Right renal pelvis (tissue), 4 donors: ENCODE measurements around the gene SEMA5B. TPM values are rescaled to one million over a fixed set of nuclear protein-coding genes. Genes with fewer than 3 reads are reported as not detected.

Experiments used
- DNase-seq, 4 donors: peaks; one replicate each; pipeline ENCODE4 v3.0.0-alpha.2; 2013; ENCODE audit warnings: low read depth in 4 of 4, low spot score in 3 of 4, missing footprints in 1 of 4
- polyA plus RNA-seq, 4 donors: library from polyadenylated mRNA; unstranded; fragments of 120-200 nt; gene quantifications; one replicate each; pipeline ENCODE4 v1.2.1, GENCODE V29; 2013; ENCODE audit not compliant: insufficient read length in 4 of 4

SEMA5B gene
- polyA plus RNA-seq, 4 donors, result 22.3 to 28.5 (median 26.4) TPM

DNA sequence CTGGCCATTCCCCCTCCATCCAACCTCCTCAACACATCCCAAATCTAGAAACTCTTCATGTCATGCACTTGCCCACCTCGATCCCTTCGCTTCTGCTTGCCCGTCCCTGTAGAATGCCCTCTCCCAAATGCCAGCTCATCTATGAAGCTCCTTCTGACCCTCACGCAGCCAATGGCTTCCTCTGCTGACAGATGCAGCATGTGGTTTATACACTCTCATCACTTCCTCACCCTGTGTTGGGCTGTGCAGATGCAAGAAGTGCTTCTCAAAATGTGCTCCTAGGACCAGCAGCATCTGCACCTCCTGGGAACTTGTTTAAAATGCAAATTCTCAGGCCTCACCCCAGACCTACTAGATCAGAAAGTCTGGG lies 51.7 kb downstream of the SEMA5B start:
- no peak for DNase-seq

DNA sequence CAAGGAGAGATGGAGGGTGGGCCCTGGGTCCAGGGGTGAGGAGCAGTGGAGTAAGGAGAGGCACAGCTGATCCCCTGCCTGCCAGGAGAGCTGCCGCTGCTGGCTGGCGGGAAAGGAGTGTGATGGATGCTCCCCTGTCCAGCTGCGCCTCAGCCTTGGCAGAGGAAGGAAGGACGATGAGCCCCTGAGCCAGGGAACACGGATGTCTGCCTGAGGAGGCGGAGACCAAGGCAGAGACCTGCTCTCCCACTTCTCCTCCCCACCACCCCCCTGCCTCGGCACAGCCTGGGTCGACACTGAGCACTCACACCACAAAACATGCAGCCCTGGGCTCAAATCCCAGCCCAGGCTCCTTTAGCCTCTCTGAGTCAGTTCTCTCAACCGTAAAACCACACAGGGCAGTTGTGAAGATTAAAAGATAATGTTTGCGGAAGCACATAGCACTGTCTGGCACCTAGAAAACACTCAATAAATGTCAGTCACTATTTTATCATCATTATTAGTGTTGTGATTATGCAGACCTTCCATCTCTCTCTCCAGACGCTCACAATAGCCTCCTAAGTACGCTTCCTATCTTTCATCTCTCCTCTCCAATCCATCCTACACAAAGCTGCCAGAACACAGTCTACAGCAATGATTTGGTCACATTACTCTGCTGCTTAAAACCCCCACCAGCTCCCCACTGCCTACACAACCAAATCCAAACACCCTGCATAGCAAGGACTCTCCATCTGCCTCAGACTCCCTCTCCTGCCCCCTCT lies 52.2 kb downstream of the SEMA5B start:
- no peak for DNase-seq

DNA sequence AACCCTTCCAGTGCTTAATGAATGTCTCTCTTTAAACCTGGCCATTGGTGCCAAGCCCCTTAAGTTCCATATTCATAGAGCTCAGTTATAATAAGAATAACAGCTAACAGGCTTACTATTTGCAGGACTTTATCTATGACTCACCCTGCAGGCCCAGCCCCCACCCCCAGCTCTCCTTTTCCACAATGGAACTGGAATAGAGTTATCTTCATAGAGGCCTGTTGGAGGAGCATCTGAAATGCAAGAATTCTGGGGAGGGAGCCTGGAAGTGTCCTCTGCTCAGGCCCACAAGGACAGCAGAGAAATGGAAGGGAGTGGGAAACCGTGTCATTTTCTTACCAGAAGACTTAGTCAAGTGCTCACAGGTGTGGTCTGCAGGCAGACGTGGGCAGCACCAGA lies 52.8 kb downstream of the SEMA5B start:
- DNase-seq, result no peak

DNA sequence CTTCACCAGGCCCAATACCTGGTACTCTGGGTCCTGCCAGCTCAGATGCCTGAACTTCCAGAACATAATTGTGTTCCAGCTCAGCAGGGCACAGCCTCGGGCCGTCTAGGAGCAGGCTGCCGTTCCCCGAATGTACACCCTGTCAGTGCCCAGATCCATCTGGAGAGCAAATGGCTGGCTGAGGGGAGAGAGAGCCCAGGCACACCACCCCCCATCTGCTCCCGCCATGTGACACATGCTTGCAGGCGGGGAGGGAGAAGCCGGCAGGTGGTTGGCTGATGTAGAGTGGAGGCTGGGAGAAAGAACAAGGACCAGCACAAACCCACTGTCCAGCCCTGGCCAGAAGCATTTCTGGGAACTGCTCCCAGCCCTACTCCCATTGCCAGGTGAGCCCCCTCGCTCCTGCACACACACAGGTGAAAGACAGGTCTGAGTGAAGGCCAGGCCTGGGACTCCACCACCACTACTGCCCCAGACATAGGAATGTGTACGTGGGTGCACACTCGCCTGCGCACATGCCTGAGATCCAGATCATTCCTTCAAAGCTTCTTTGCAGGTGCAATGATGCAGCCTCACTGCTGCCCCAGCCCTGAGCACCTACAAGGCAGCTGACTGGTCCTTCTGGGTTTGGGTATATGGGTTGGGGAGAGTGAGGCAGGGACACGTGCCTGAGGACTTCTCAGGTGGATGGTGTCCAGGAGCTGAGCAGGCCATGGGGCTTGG lies 53.5 kb downstream of the SEMA5B start:
- DNase-seq, result no peak

DNA sequence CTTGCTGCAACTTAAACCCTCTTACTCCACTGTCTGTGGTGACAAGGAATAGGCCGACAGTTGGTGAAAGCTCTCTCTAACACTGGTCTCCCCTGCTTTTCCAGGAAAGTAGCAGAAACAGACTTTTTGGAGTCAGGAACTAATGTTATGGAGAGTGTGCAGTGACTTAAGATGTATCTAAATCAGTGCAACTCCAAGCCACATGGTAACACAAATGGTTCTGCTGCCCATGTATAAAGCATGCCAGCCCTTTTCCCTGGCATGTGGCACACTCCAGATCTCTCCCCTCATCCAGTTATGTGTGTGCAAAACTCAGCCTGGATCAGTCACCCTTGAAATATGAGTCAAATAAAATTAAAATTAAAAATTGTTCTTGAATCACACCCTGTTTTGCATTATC lies 55.4 kb downstream of the SEMA5B start:
- DNase-seq, result no peak

DNA sequence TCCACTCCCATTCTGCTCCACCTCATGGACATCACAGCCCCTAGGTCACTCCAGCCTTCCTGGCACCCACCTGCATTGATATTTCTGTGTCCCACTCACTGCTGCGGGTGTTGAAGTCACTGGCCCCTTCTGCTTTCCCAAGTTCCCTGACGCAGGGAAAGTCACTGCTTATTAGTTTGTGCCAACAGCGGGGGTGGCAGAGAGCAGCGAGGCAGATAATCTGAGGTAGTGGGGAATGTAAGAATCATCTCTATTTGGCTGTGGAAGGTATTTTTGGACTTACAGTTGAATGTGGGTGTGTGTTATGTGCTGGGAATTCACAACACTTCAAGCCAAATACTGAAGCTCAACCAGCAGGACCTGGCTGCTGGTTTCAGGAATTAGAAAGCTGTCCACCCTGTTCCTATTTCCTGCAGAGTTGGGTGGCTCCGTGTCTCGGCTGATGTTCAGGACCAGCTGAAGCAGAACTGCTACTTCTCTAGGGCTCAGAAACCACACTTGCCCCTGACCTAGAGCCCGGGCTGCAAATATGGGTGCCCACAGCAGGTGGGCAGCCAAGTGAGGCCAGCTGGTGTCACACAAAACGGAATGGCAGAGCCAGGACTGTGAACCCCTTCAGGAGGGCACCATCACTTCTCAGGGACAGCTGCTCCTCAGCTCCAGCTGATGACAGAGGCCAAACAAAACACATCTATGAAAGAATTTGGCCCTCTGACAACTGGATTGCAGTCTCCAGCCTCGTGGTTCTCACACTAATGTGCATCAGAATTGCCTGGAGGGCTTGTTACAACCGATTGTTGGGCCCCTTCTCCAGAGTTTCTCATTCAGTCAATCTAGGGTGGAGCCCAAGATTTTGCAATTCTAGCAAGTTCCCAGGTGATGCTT lies 57.7 kb downstream of the SEMA5B start:
- no peak for DNase-seq

DNA sequence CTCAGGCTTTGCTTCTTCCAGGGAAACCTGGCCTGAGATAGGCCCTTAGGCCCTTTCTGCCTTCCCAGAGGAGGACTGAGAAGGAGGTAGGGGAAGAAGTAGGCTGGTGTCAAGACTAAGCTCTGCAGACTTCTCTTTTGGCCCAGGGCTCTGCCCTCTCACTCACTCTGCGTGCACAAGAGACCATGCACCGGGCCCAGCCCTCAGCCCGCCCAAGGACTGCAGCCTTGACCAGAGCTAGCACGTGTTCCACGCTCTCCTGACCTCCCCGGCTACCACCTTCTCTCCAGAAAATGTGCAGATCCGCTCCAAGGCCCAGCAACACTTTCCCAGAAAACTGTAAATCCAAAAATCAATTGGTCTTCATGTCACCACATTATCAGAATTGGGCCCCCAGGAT lies 59.8 kb downstream of the SEMA5B start:
- no peak for DNase-seq

DNA sequence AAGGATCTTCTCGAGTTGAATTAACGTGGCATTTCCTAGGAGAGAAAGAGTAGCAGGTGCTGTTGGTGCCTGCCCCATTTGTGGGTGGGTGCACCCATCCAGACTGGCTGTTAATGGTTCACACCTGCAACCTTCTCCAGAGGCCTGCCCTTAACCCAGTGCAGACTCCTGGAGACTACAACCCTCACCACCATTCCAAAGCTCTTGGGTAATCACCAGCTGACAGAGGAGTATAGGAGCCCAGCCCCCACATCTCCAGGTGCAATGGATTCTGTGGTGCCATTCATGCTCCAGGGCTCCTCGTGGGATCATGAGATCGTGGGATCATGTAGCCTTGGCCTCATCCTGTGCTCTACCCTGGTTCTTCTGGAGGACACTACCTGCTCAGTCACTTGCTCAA lies 60.2 kb downstream of the SEMA5B start:
- no peak for DNase-seq

DNA sequence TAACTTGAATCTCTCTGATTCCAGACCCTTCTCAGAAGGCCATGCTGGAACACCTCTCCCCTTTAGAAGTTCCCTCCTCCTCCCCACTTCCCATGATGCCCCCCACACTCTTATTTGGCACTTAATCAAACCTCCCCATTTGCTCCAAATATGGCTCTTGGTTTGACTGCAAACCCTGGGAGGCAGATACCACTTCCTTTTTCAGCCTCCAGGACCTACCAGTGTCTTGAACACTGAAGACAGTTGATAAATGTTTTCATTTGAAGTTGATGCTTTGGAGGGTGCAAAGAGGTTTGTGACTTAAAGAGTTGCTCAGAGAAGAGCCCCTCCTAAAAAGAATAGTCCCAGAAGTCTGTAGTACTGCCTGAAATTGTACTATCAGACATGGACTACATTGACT lies 61.5 kb downstream of the SEMA5B start:
- DNase-seq, result no peak

DNA sequence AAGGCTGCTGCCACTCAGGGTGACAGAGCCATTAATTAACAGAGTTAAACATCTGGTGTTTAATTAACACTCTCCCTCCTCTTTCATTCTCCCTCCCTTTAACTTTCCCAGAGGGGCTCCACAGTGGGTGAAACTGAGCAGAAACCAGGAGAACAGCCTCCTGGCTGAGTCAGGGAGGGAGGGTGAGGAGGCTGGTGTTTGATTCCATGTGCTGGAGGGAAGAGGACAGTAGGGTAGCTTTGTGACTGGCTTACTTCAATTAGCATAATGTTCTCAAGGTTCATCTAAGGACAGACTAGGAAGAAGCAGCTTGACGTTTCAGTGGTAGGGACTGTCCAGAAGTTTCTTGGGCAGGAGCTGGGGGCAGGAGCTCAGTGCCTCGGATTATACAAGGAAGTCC lies 62.8 kb downstream of the SEMA5B start:
- DNase-seq, result no peak

DNA sequence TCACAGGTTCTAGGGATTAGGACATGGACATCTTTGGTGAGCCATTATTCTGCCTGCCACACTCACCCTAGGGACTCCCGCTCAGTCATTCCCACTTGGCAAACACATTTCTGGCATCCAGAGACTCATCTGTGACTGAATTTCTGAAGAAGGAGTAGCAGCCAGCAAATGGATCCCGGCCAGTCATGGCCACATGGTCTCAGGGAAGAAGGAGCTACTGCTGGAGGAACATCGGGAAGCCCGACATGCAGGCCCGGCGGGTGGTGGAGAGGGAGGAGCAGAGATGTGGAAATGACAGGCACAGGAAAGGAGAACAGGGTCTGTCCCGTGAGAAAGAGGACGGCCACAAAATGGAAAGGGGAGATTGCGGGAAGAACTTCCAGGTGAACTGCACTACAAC lies 65.4 kb downstream of the SEMA5B start:
- no peak for DNase-seq

DNA sequence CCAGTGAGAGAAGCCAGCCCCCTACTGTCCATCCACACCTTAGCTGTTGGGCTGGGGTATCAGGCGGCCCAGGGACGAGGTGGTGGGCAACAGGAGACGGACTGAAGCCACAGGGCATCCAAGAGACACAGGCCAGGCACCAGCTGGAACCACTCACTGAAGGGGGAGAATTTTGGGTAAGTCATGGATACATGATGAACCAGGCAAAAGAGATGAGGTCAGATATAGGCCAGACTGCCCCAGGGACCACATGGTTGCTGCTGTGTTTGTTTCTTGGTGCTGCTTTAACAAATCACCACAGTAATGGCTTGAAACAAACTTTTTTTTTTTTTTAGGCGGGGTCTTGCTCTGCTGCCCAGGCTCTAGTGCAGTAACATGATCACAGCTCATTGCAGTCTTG lies 66.4 kb downstream of the SEMA5B start:
- DNase-seq, result no peak

DNA sequence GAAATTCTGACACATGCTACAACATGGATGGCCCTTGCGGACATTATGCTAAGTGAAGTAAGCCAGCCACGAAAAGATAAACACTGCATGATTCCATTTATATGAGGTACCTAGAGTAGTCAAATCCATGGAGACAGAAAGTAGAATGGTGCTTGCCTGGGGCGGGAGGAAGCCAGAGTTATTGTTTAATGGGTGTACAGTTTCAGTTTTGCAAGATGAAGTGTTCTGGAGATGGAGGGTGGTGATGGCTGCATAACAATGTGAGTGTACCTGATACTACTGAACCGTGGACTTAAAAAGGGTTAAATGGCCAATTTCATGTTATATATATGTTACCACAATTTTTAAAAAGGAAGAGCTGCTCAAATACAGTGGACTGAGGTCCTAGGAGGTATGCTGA lies 66.9 kb downstream of the SEMA5B start:
- no peak for DNase-seq

DNA sequence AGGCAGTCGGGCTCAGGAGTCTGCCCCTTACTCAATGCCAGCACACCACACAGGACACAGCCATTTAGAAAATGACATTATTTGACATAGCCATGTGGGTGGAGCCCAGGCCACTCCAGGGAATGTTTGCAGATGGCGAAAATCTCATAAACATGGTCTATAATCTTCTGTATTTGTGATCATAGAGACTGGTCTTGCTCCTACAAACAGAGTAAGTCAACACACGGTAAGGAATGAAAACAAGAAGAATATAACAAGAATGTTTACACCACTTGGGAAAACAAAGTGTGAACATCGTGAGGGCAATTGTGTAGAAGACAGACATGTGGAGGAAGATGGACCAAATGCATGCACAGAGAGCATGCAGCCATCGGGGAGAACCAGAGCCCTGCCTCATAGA lies 68.2 kb downstream of the SEMA5B start:
- no peak for DNase-seq

DNA sequence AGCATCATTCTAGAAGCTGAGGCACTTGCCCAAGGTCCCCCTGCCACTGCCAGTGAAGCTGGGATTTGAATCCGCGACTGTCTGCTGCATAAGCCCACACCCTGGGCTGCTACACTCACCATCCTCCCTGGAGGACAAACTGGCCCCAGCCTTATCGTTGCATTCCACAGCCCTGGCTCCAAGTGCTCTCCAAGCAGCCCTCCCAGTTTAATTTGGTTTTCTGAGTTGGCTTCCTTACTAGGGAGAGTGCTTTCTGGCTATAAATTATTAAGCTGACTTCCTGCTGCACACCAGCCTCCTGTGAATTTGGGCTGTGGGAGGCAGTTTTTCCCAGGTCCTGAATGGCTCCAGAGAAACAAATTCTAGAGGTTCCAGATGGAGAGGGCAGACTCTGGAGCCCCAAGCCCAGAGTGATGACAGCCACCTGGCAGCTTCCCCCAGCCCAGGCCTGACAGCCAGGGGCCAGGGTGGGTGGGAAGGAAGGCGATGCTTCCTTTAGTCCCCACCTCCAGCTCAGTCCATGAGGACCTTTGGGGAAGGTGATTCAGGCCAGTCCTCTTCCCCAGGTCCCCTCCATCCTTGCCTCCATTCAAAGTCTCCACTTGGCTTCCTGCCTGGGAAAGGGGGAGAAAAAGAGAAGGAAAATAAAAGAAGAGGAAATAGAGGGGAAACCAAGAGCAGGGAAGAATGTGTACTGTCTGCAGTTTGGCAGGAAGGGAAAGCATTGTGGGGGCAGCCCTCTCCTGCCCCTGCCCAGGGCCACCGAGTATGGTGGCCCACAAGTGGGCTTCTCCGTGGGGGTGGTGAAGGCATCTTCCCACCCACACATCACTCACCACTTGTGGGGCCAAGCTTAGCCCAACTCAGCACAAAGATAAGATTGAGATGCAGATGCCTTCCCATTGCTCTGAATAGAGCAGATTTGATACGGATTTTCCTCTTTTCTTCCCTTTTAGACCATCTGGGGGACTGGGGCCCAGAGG lies 69.6 kb downstream of the SEMA5B start:
- no peak for DNase-seq

DNA sequence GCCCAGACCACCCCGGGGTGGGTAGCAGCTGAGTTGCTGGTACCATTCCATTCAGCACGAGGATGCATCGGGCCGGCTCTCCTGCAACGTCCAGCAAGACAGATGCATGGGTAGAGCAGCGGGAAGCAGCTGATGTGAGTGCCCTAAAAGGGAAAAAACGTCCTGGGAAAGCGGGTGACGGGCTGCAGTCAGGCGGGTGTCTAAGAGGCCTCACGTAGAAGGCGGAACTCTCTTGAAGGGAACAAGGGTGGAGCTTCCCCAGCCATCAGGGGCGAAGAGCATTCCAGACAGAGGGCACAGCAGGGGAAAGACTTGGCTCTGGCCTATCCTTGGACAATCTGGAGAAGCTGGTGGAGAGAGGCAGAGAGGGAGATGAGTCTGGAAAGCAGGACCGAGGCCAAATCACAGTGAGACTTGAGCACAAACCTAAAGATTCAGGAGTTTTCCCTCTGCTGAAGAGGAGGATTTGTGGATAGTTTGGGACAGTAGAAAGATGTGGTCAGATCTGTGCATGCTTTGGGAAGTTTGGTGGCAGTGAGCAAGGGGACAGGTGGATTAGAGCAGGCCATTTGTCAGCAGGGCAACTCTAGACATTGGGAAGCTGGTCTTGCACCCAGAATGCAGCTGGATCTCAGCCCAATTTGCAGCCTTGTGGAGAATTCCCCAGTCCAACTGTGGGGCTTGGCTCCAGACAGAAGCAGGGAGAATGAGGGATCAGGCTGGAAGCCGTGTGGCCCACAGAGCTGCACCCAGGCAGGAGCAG lies 70.7 kb downstream of the SEMA5B start:
- DNase-seq, result no peak

DNA sequence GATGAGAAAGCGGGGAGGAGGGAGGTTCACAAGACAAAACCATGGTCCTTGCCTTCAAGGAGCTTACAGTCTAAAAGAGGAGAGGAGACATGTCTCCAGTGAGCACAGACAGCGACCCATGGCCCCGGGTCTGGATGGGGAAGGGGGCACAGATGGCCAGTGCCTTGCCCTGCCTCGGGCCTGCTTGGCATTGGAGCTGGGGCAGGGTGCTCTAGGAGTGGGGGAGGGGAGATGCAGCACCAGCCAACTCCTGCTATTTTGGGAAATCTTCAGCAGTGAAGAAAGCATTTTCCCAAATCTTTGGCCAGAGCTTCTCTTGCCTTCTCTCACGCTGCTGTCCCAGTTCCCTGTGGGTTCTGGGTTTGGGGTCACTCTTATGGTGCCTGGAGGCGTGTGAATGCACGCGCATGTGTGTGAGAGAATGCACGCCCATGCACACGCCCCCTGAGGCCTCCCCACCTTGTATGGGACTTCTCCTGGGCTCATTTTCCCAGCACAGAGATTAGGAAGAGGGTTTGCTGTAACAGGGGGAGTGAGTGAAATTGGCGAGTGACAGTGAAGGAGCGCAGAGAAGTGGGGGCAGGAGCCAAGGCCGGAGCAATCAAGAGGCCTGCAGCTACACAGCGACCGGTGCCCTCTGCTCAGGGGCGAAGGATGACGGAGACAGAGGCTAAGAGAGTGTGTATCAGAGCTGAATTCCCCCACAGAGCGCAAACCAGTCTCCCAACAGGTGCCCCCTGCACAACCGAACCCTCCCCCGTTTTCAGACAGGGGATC lies 71.5 kb downstream of the SEMA5B start:
- no peak for DNase-seq

DNA sequence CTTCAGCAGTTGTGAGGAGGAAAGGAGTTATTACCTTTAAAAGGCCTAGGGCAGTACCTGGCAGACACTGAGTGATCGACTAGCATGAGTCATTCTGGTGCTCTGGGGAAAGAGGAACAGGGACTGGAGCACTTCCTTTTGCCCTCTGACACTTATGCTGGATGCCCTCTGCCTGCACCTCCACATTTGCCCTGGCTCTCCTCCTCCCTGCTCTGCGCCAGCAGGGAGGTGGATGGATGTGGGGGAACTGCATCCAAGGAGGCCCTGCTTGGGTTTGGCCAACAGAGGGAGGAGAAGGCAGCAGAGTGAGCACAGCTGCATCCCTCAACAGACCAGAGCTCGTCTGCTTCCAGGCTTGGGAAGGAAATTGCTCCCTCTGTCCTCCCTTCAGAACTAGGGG lies 75.0 kb downstream of the SEMA5B start:
- no peak for DNase-seq

DNA sequence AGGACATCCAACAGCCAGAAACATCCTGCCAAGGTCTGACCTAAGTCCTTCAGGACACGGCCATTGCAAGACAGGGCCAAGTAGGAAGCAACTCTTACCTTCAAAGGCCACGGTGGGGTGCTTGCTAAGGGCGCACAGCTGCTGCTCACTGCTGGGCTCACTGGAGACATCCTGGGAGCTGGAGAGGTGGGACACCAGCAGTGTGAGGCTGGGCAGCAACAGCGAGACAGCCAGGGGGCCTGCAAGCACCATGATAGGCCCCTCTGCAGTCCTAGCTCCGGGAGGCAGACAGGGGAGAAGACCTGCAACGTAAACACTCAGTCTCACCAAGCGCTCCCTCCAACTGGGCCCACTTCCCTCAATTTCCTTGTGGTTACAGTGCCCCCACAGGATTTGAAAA lies 79.2 kb downstream of the SEMA5B start:
- DNase-seq, result no peak
